ENCODE measurements around the gene MYCBP2.

DNA sequence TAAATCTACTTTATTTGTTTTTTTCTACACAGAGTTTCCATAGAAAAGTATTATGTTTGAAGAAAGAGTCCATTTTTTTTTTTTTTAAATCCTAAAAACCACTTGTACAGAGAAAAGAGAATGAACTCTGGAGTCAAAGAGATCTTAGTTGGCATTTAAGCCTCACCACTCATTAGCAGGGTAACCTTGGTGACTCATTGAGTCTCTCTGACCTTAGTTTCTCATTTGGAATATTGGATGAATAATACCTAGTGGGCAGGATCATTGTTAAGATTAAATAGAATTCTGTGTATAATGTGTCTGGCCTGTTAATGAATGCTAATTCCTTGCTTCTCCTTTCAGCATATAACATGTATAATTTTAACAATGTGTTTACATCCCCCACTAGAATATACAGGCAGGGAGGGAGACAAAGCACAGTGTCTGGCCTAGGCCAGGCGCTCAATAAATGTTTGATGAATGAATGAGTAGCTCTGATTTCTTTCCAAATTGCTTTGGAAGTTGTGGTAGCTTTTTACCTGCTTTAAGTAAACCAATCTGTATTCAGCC is 48.7 kb upstream of the MYCBP2 start:
- TF ChIP-seq, protein P1, sequence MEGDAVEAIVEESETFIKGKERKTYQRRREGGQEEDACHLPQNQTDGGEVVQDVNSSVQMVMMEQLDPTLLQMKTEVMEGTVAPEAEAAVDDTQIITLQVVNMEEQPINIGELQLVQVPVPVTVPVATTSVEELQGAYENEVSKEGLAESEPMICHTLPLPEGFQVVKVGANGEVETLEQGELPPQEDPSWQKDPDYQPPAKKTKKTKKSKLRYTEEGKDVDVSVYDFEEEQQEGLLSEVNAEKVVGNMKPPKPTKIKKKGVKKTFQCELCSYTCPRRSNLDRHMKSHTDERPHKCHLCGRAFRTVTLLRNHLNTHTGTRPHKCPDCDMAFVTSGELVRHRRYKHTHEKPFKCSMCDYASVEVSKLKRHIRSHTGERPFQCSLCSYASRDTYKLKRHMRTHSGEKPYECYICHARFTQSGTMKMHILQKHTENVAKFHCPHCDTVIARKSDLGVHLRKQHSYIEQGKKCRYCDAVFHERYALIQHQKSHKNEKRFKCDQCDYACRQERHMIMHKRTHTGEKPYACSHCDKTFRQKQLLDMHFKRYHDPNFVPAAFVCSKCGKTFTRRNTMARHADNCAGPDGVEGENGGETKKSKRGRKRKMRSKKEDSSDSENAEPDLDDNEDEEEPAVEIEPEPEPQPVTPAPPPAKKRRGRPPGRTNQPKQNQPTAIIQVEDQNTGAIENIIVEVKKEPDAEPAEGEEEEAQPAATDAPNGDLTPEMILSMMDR (conservative IDR thresholded peaks at IDR 0.05; ENCODE audit: low read depth, low read length): no peak
- TF ChIP-seq EZH2 (IDR thresholded peaks at IDR 0.05; ENCODE audit: low read length, unreplicated experiment) (no peak), EZH2phosphoT487 (IDR thresholded peaks at IDR 0.05; ENCODE audit: borderline replicate concordance, low read length) (no peak)
